Hippocampal formation (tissue), 2 donors: ENCODE results near the gene OR52E1.

Source experiments
- DNase-seq, 2 donors: peaks; one replicate each; lab custom pipeline; 2025; lab: John Stamatoyannopoulos, UW

Gene OR52E1

GRCh38 chr11:5117588-5117987 lies 48.2 kb downstream of the OR52E1 start:
- DNase-seq = no peak

DNA sequence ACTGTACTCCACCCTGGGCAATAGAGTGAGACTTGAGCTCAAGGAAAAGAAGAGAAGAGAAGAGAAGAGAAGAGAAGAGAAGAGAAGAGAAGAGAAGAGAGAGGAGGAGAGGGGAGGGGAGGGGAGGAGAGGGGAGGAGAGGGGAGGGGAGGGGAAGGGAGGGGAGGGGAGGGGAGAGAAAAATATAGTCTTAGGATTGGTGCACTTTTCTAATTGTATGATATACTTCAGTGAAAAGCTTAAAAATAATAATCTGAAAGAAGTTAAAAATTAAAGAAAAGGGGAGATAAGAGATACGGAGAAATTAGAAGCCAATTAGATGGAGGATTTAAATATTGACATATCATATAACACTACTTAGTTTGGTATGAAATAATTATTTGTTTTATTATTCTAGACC lies 49.5 kb downstream of the OR52E1 start:
- no peak for DNase-seq
